GM12878 (cell line): ENCODE results near the gene THEM4. TPM values are rescaled to one million over a fixed set of nuclear protein-coding genes. Genes with fewer than 3 reads are reported as not detected.

Experiments
- ATAC-seq: fragments of 200-7000 bp; cut with Tn5 transposase; 3 replicates; pipeline ENCODE4 v1.9.1; 2020; ENCODE audit warnings: mild to moderate bottlenecking, moderate library complexity
- BruUV-seq: library from RNA; stranded (reverse); fragments of 400-500 nt; replicated peaks from 2 replicates; lab custom pipeline; 2021; lab: Mats Ljungman, UMichigan
- CTCF ChIA-PET: fragments of 300-600 bp; sonication (Branson Sonifier 250); formaldehyde crosslinking; extraction: SDS; loops from one replicate; lab custom pipeline; 2021; ENCODE audit warnings: inconsistent platforms; lab: Yijun Ruan, JAX
- POLR2A ChIA-PET: fragments of 350-600 bp; formaldehyde crosslinking; extraction: SDS; loops from one replicate; lab custom pipeline; 2021; ENCODE audit warnings: inconsistent platforms; lab: Charles Lee
- RAD21 ChIA-PET: fragments of 300-600 bp; sonication (Branson Sonifier 250); formaldehyde crosslinking; loops from one replicate; lab custom pipeline; 2023; ENCODE audit warnings: antibody characterized with exemption; ENCODE audit not compliant: unreplicated experiment; lab: Charles Lee
- SMC1A ChIA-PET: fragments of 300-600 bp; sonication (Branson Sonifier 250); formaldehyde crosslinking; loops from one replicate; lab custom pipeline; 2023; ENCODE audit not compliant: unreplicated experiment, uncharacterized antibody; lab: Charles Lee
- DNase-seq: peaks from one replicate; pipeline ENCODE4 v3.0.0-alpha.2; 2011; ENCODE audit warnings: low read depth, low spot score
- FAIRE-seq: peaks from 3 replicates; lab custom pipeline; 2011; peaks lifted over from hg19 to GRCh38; lab: Jason Lieb, UNC
- H2AFZ ChIP-seq: 2 replicates; pipeline ENCODE4 v1.6.0; 2011; ENCODE audit warnings: low read depth, low read length, control low read depth; ENCODE audit not compliant: control insufficient read depth
- H3K27ac ChIP-seq: 2 replicates; pipeline ENCODE4 v1.5.1; 2011; ENCODE audit warnings: control low read depth; ENCODE audit not compliant: control insufficient read depth, insufficient read depth
- H3K27me3 ChIP-seq, 2 experiments: replicated peaks in 1 of 2; 2 replicates each; pipeline versions ENCODE4 v1.6.0 to v1.6.1; 2011; ENCODE audit warnings: low read length in 1 of 2; ENCODE audit not compliant: control insufficient read depth in 2 of 2, insufficient read depth in 2 of 2
- H3K36me3 ChIP-seq, 2 experiments: 2 replicates each; pipeline ENCODE4 v1.5.1; 2011; ENCODE audit warnings: low read length in 1 of 2; ENCODE audit not compliant: control insufficient read depth in 2 of 2, insufficient read depth in 2 of 2
- H3K4me1 ChIP-seq: 2 replicates; pipeline ENCODE4 v1.6.1; 2011; ENCODE audit warnings: mild to moderate bottlenecking, low read length, moderate library complexity, mixed read lengths; ENCODE audit not compliant: control insufficient read depth, insufficient read depth
- H3K4me2 ChIP-seq: 2 replicates; pipeline ENCODE4 v1.6.0; 2011; ENCODE audit warnings: control low read depth; ENCODE audit not compliant: control insufficient read depth, insufficient read depth
- H3K4me3 ChIP-seq: fragments of 200-600 bp; sonication (generic); 2 replicates; pipeline ENCODE4 v1.5.1; 2016
- H3K79me2 ChIP-seq: 2 replicates; pipeline ENCODE4 v1.6.0; 2011; ENCODE audit warnings: low read length; ENCODE audit not compliant: control insufficient read depth, insufficient read depth
- H3K9ac ChIP-seq: 2 replicates; pipeline ENCODE4 v1.8.0; 2011; ENCODE audit warnings: low read length, control low read depth, mixed read lengths; ENCODE audit not compliant: control insufficient read depth, insufficient read depth
- H3K9me3 ChIP-seq: replicated peaks from 3 replicates; pipeline ENCODE4 v1.5.1; 2011; ENCODE audit warnings: mild to moderate bottlenecking, low read length; ENCODE audit not compliant: control insufficient read depth, insufficient read depth
- H4K20me1 ChIP-seq: 2 replicates; pipeline ENCODE4 v1.6.0; 2011; ENCODE audit not compliant: control insufficient read depth, insufficient read depth
- BACH1 ChIP-seq: fragments of 450-650 bp; IDR thresholded peaks from 2 replicates; pipeline ENCODE4 v1.6.1; 2017; ENCODE audit warnings: mild to moderate bottlenecking, borderline replicate concordance
- BMI1 ChIP-seq: fragments of 450-650 bp; IDR thresholded peaks from 2 replicates; pipeline ENCODE4 v1.6.1; 2016; ENCODE audit warnings: mild to moderate bottlenecking, moderate library complexity, borderline replicate concordance
- MEF2B ChIP-seq: fragments of 450-650 bp; IDR thresholded peaks from 2 replicates; pipeline ENCODE4 v1.6.1; 2018; ENCODE audit warnings: mild to moderate bottlenecking, moderate library complexity; ENCODE audit not compliant: partially characterized antibody, poor library complexity, severe bottlenecking
- RAD21 ChIP-seq: IDR thresholded peaks from 2 replicates; pipeline ENCODE4 v1.6.1; 2011; ENCODE audit warnings: mild to moderate bottlenecking, low read depth, low read length, moderate library complexity; ENCODE audit not compliant: insufficient read depth
- RCOR1 ChIP-seq: conservative IDR thresholded peaks from 2 replicates; pipeline ENCODE4 v1.6.1; 2012; ENCODE audit warnings: low read depth, low read length, improper control_type of control experiment
- WGBS: methylation state at CpG from one replicate; pipeline ENCODE4 v1.1.6; 2016; ENCODE audit warnings: low lambda C conversion rate; ENCODE audit not compliant: insufficient replicate concordance, insufficient coverage; ENCODE audit errors: missing lambda C conversion rate; 5-methylcytosine and 5-hydroxymethylcytosine counted together
- in situ Hi-C: fragments of 300-500 bp; cut with MboI; formaldehyde crosslinking; loops from 9 replicates; pipeline ENCODE4 v1.14.3; 2018; ENCODE audit warnings: mixed read lengths
- intact Hi-C: fragments of 100-400 bp; cut with micrococcal nuclease; formaldehyde crosslinking; loops from one replicate; pipeline ENCODE4 v1.14.2; 2022; ENCODE audit not compliant: unreplicated experiment
- polyA plus RNA-seq, 11 experiments: library from polyadenylated mRNA; depleted of rRNA in 4 of 11; unstranded in 6 of 11; stranded (reverse) in 5 of 11; fragments of >200 nt; fragmentation: Nextera tagmentation in 4 of 11; fragmentation: Illumina TruSeq in 1 of 11; extraction: Ambion mirVana in 4 of 11; extraction: Trizol in 1 of 11; gene quantifications; 1 replicate in 1 of 11; 2 replicates in 10 of 11; pipeline versions ENCODE4 v1.2.1 to v1.2.3, GENCODE V29; 2011 to 2016; ENCODE audit warnings: inconsistent platforms in 2 of 11, missing spikeins in 2 of 11, low read depth in 1 of 11
- total RNA-seq, 4 experiments: library from RNA; depleted of rRNA in 3 of 4; stranded (reverse); fragments of >200 nt in 3 of 4; fragmentation: Illumina TruSeq in 1 of 4; extraction: Trizol in 1 of 4; gene quantifications; 2 replicates each; pipeline versions ENCODE4 v1.2.1 to v1.2.3, GENCODE V29; 2013 to 2021

The THEM4 gene
- total and polyA plus RNA-seq, 10 of the 15 experiments (the other 5 are each of a cell fraction or from before 2014, with no cell fraction given): 3.4 to 30.8 (median 17.9) TPM

DNA sequence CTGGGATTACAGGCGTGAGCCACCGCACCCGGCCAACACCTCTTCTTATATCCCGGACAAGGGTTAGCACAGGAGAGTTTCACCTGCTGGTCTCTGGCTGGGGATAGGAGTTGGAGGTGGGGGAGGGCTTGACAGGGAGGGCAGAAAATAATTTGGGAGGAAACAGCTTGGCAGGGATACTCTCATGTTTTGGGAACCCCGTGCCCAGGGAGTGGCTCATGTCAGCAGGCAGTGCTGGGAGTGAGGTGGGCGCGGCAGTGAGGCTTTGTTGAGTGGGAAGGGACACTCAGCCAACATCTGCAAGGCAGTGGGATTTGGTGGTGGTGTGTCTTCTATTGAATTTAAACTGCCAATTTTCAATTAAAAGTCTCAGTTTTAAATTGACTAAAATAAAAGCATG lies 54.7 kb downstream of the THEM4 start (continued):
- TF ChIP-seq RCOR1: no peak

GRCh38 chr1:151853411-151853943 lies 55.8 kb downstream of the THEM4 start, which contains the start of gene THEM5:
TSS of gene THEM5 (minus strand) at chr1:151853712. CDS start at chr1:151853565, 147 bp downstream.
- in situ Hi-C loops: no loop called here
- H3K79me2 ChIP-seq: no peaks in the 10 kb centered on the region
- BruUV-seq: no TSS peak
- H3K4me3 ChIP-seq: no peak within 1 kb of the TSS
- peaks cover 0 to 3% of the 10 kb centered on the region in 2 experiments; a peak in 1 of 4 replicates for H3K27me3 ChIP-seq
- intact Hi-C loops: loop anchor here (2.0 kb wide), 1 partner anchor 29 kb away; no protein-coding TSS in a partner anchor
- H3K9me3 ChIP-seq: no peaks in the 10 kb centered on the region
- WGBS: 25% methylated on average over 5 of the region's 5 CpGs
- H2AFZ ChIP-seq: no peak within 1 kb of the TSS
- TF ChIP-seq RAD21: peak; percentile 26; the same call in 1 of the 2 replicates
- no peak for TF ChIP-seq BACH1
- TF ChIP-seq MEF2B: no peak
- no peak for TF ChIP-seq BMI1
- no peak within 1 kb of the TSS for H3K27ac ChIP-seq
- DNase-seq (no peak), FAIRE-seq (no peak), ATAC-seq (peak; percentile 36; the same call in 1 of the 3 replicates)
- no peaks in the 10 kb centered on the region for H3K36me3 ChIP-seq
- SMC1A ChIA-PET: interaction anchor here (0.5 to 1.4 kb wide), 3 partner anchors 9 to 584 kb away, joined by 3 read pairs; partner anchors contain the start of gene C2CD4D
- no peak within 1 kb of the TSS for H3K4me2 ChIP-seq
- H3K4me1 ChIP-seq: no peaks in the 10 kb centered on the region
- no peaks in the 10 kb centered on the region for H4K20me1 ChIP-seq
- RAD21 ChIA-PET: no interaction called here
- no peak within 1 kb of the TSS for H3K9ac ChIP-seq
- POLR2A ChIA-PET: no interaction called here
- CTCF ChIA-PET: interaction anchor here (0.8 to 1.6 kb wide), 3 partner anchors 13 to 28 kb away, joined by 3 read pairs; no protein-coding TSS in a partner anchor
